Stimulated activated CD4-positive, alpha-beta T cell treated with anti-CD3 and anti-CD28 coated beads, Interleukin-2, amount 100 ng/mL, for 4 hours (primary cell): Measurements from ENCODE around the gene EFCAB13.

Source experiments
- DNase-seq: peaks from one replicate; pipeline ENCODE4 v3.0.0-alpha.2; 2020; ENCODE audit warnings: low read depth

Gene EFCAB13, protein sequence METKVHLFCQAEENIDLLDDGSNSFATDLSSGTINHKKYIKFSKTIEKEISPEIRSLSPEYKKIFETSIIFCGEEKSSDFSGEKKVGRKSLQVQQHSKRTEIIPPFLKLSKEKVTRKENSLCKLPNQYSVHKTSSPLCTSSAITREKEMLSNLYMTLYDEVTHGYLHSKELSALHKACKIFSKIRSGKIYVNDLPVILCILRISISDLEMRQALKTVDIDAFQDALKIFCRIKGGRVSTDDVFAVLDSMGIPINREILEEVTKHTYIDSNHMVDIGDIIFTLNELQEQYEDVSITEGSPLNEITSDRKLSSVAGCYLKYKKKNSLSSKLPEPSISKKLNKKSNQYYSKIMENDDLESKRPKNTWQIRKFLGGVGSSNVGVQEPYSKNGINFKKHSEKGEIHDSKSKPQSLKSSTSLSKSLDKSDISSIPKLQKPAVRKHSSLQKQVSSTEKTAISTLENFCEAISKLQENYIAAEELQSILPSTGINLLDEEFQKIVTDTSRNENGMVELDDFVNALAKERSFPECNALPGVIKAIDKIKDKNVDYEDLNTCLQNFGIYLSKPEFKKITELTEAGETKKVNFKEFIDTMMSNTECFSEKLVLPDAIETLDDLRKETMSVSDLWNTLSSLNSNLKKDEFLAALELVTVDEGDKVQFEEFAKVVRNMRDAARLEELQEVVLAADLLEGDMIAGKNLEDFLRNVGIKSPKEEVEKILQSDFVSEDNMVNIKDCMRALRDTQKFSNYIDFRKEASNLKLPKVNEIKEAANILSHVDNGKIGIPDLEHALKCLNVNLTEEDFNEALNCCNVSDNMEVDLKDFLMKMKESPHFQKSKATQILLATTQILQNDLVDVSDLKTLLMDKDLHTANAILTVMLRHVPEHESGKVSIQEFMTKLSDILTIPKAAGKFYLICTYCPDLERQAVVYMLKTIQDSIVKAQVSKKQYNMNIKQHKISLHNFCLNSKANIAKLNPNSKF

DNA sequence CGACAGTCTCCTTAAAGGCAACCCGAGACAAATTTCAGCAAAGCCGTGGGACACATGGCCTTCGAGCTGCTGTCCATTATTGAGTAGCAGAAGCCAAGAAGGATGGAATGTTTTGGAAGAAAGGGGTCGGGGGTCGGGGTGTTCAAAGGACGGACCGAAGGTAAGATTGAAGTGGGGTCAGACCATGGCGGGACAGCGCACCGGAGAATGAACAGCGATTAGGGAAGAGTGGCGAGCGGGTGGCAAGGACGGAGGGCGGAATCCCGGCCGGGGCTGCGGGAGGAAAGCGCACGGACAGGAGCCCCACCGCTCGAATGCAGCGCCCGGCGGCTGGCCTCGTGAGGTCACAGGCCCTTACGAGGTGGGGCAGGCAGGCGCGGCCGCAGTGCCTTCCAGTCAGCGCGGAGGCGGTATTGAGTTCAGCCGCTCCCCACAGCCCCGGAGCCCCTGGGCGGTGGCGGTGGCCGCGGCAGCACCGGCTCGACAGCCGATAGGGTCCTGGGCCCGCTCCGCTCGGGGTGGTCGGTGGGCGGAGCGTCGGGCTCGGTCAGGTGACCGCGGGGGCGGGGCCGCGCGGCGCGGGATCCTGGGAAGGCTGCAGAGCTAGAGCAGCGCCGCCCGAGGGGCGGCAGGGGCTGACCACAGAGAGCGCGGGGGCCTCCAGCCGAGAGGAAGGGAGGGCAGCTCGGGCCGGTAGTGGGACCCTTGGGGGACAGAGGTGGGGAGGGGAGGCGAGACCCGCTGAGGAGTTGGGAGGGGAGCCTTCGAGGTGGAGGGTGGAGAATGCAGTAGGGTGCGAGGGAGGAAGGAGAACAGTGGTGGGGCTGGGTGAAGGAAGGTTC, at the start of gene EFCAB13:
Gene EFCAB13 (plus strand): TSS at position 574 of the 842 bp plus-strand sequence. CDS start 4,399 bp downstream, outside the sequence.
- peak; percentile 67 for DNase-seq

DNA sequence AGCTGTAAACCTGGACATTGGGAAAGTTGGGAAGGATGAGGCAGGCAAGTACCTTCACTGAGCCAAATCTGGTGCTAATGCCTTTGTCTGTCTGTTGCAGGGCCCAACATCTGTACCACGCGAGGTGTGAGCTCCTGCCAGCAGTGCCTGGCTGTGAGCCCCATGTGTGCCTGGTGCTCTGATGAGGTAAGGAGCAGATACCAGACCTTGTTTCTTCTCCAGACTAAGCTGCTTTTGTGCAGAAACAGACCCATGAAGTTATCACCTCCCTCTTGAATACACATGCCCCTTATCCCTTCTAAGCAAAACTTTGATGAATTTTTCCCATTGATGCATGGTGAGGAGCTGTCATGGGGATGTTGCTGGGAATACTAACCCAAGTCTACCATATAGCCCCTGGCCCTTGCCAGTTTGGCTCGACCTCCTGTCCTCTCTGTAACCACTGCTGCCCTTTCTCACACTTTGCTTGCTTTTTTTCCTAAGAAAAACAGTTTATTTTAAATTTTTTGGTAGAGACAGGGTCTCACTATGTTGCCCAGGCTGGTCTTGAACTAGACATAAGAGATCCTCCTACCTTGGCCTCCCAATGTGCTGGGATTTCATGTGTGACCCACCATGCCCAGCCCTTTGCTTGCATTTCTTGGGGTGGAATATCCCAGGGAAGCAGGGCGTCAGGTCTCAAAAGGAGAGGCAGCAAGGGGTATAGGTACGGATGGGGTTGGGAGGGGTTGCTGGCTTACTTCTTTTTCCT, 49.3 kb upstream of the EFCAB13 start:
- DNase-seq, result no peak

DNA sequence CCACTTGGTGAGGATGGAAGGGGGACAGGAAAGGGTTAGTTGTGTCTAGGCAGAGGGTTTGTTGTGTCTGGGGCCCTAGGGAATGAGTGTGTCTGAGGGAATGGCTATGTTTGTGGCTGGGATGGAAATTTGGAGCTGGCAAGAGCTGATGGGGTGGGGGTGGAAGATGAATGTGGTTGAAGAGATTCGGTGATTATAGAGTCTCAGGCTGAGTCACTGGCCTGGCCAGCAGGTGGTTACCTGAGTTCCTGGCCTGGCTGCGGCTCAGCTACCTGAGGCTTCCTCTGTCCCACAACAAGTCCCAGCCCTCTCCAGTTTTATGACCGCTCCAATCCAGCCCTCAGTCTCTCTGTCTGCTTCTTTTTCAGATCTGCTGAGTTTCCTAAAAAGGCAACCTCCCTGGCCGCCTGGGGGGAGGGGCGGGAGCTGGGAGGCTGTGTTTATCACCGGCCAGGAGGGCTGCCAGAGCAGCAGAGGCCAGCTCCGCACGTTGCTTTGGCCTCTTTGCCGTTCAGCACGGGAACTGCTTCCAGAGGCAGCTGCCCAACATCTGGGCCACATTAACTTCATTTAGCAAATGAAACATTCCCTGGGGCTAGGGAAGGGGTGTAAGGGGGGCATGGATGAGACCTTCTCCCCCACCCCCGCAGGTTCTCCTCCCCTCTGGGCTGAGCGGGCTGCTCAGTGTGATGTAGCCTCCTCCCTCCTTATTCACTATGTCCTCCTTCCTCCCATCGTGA, 48.3 kb upstream of the EFCAB13 start:
- no peak for DNase-seq

DNA sequence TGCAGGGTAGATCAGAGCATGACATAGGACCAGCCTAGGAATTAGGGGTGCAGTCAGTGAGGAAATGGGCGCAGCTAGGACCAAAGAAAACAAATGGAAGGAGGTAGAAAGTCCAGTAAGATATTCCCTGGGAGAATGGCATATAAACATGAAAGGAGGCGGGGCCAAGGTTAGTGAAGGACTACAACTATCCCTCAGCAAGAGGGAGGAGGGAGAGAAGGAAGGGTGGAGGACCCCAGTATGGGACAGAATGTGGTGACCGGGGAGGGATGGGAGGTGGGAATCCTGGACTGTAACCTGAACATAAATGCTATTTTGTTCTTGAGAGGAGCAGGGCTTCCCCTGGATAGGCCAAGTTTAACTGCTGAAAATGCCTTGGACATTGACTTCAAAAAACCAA, 47.3 kb upstream of the EFCAB13 start:
- DNase-seq, result no peak

DNA sequence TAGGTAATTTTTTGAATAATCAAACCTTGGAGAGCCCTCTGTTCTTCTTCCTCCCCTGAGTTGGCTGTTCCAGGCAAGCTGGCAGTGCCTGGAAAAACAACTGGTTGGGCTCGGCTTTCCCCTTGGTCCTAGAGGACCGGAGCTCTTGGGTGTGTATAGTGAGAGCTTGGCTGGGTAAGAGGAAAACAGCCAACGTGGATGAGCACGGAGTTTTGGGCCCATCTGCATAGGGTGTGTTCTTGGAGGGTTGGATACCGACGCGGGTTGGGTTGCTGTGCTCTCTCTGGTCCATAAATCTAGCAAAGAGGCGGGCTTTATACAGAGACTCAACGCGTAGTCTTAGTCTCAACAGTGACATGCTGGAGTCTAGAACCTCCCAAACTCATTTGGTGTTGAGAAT, 46.9 kb upstream of the EFCAB13 start:
- DNase-seq, result no peak

DNA sequence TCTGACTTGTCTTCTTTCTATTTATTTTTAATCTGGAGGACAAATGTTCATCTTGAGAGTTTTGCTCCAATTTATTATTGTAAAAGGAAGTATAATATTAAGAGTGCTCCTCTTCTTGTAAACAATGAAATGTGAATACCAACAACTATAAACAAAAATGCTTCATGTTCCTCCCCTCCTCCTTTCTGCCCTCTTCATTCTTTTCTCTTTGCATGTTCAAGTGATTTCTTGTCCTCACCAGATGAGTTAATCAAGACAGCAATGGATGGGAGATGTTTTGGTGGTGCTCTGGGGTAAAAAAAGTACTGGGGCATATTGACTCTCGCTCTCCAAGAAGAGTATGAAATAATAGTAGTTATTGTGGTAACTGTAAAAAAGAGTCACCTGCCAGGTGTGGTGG, 45.8 kb upstream of the EFCAB13 start:
- no peak for DNase-seq

DNA sequence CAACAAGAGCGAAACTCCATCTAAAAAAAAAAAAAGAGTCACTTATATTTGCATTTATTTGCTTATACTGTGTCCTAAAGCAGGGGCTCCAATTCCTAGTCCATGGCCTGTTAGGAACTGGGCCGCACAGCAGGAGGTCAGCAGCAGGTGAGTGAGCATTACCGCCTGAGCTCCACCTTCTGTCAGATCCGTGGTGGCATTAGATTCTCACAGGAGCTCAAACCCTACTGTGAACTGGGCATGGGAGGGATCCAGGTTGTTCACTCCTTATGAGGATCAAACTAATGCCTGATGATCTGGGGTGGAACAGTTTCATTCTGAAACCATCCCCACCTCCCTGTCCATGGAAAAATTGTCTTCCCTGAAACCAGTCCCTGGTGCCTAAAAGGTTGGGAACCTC, 45.2 kb upstream of the EFCAB13 start:
- no peak for DNase-seq

DNA sequence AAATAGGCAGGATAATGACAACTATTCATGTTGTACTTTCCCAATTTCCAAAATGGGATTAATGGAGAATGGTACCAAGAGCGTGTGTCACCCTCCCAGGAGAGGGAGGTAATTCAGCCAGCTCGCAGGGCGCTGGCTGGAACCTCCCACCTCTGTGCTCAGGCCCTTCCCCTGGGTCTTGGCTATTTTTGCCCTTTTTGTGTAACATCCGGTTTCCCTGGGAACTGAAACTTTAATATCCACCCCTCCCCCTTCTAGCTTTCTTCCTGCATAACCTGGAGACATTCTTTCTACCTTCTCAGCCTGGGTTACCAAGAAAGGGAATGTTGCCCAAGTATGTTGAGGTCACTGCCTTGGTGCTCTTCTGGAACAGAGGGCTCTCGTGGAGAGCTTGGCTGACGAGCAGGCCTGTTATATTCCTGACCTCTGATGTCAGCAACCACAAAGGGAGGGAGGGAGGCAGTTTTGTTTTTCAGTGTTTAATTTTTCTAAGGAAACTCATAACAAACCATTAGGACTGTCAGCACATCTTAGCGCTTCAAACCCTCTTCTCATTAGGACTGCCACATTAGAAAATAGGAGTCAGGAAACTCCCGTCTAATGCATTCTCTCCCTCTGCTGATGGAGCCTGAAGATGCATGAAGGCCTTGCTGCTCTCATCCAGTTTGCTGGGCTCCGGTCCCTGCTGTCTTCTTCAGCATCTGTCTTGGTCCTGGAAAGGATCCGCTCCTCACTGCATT, 44.5 kb upstream of the EFCAB13 start:
- no peak for DNase-seq

DNA sequence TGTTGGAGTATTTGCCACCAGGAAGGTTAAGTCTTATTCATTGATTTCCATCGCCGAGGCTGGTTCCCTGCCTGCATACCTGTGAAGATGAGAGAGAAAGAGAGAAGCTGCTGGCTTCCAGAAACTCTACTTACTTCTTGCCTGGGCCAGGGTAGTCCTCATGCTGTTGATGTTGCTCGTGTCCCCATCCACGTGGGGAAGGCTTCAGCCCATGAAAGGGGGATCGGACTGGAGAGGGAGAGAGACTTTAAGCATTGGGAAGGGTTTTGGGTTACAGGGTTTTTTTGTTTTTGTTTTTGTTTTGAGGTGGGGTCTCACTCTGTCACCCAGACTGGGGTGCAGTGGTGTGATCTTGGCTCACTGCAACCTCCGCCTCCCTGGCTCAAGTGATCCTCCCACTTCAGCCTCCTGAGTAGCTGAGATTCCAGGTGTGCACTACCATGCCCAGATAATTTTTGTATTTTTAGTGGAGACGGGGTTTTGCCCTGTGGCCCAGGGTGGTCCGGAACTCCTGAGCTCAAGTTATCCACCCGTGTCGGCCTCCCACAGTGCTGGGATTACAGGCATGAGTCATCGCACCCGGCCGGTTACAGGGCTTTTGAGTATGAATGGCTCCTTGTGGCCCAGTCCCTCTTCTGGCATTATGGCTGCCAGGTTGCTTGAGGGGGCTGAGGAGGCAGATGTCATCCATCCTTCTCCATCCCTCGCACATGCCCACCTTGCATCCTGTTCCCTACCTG, 43.5 kb upstream of the EFCAB13 start:
- no peak for DNase-seq

DNA sequence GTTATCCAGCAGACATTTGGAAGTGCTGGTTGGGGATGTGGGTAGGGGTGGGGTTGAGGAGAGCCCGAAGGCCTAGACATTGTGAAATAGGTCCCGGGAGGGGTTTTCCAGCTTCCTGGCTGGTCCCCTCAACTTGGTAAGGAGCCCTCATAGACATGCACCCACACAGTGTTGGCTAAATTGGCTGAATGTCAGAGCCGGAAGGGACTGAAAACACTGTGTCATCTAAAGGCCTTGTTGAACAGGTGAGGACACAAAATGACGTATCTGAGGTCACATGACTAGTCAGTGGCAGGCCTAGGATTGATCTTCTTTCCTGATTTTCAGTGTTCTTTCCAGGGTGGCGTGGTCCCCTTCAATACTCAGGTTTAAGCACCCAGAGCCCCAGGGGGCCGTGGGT, 42.5 kb upstream of the EFCAB13 start:
- no peak for DNase-seq

DNA sequence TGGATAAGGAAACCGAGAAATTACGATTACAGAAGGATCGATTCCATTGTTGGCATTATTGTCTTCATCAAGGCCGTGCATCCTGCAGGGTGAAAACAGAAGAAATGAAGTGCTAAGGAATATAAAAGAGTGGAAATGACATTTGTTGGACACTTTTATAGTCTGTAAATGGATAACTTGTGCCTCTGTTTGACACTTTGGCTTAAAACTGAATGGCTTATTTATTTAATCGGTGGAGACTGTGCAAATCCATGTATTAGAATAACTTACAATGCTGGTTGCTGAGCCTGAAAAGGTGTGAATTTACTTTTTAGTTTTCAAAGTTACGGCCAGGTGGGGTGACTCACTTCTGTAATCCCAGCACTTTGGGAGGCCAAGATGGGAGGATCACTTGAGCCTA, 38.8 kb upstream of the EFCAB13 start:
- no peak for DNase-seq

DNA sequence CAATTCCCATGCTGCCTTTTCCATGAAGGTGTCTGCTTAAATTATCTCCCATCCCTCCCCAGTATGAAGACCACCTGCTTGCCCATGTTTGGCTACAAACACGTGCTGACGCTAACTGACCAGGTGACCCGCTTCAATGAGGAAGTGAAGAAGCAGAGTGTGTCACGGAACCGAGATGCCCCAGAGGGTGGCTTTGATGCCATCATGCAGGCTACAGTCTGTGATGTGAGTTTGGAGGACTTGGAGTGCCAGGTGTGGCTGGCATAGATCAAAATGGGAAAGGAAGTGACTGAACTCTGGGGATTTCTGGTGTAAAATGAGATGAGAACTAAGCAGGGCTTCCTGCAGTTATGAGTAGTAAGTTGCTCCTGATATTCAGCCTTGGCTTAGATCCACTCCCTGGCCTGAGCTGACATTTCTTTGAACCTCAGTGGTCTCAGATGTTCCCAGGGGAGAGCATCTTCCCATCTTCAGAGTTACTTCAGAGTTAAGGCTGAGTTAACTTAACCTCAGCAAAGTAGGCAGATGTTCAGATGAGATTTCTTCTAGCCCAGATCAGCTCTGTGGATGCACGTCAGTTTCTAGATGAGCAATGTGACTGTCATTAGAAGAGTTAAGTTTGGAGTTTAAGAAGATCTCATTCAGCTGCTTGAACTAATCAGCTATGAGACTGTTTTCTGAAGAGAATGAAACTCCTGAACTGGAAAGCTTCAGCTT, 37.4 kb upstream of the EFCAB13 start:
- DNase-seq, result no peak

DNA sequence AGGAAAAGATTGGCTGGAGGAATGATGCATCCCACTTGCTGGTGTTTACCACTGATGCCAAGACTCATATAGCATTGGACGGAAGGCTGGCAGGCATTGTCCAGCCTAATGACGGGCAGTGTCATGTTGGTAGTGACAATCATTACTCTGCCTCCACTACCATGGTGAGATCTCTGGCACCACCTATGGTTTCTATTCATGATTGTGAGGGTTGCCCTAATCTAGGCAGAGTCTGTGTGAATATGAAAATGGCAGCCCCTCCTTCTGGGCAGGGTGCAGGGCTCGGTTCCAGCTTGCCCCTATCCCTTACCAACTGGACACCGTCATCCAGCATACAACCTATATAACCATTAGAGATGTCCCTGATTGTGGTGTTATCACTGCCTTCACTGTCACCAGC, 36.7 kb upstream of the EFCAB13 start:
- DNase-seq, result no peak

DNA sequence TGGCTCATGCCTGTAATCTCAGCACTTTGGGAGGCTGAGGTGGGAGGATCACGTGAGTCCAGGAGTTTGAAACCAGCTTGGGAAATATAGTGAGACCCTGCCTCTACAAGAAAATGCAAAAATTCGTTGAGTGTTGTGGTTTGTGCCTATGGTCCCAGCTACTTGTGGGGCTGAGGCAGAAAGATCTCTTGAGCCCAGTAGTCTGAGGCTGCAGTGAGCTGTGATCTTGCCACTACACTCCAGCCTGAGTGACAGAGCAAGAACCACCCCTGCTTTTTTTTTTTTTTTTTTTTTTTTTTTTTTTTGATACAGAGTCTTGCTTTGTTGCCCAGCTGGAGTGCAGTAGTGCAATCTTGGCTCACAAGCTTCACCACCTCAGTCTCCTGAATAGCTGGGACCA, 36.1 kb upstream of the EFCAB13 start:
- no peak for DNase-seq

DNA sequence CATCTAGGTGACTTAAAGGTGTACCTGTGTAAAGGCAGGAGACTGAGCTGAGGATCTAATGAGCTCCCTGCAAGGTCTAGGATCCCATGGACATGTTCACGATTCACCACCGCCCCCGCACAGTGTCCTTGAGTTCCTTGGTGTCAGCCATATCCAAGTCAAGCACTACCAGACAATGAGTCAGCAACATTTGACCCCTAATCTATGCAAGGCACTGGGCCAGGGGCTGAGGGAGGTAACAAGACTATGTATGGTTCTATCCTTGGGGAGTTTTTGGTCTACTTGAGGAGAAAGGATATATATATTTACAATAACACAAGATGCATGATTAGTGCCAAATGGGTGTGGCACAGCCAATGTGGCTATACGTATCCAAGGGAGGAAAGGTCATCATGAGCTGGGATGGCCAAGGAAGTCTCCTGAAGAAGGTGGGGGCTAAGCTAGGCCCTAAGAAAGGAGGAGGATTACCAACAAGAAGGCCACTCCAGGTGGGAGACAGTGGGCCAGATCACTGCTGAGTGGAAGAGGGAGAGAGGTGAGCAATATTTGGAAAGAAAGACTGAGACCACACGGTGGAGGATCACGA, 35.1 kb upstream of the EFCAB13 start:
- DNase-seq, result no peak

DNA sequence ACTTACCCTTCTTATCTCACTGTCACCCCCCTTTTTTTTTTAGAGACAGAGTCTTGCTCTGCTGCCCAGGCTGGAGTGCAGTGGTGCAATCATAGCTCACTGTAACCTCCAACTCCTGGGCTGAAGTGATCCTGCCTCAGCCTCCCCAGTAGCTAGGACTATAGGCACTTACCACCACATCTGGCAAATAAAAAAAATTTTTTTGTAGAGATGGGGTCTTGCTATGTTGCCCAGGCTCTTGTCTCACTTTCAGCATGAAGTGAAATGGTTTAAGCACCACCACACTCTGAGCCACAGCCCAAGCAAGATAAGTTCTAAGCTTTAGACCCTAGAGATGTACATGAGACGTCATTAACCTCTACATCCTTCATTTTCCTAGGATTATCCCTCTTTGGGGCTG, 34.5 kb upstream of the EFCAB13 start:
- DNase-seq, result no peak

DNA sequence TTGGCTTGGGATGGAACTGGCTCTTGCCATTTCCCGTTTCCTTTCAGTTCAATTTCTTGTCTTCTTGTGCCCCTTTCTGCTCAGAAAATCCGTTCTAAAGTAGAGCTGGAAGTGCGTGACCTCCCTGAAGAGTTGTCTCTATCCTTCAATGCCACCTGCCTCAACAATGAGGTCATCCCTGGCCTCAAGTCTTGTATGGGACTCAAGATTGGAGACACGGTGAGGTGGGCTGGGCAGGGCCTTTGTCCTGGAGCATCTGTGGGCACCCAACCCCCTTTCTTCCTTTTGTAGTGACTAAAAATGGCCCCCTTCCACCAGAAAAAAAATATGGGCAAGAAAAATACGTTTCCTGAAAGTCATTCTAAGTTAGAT, 32.9 kb upstream of the EFCAB13 start:
- no peak for DNase-seq

DNA sequence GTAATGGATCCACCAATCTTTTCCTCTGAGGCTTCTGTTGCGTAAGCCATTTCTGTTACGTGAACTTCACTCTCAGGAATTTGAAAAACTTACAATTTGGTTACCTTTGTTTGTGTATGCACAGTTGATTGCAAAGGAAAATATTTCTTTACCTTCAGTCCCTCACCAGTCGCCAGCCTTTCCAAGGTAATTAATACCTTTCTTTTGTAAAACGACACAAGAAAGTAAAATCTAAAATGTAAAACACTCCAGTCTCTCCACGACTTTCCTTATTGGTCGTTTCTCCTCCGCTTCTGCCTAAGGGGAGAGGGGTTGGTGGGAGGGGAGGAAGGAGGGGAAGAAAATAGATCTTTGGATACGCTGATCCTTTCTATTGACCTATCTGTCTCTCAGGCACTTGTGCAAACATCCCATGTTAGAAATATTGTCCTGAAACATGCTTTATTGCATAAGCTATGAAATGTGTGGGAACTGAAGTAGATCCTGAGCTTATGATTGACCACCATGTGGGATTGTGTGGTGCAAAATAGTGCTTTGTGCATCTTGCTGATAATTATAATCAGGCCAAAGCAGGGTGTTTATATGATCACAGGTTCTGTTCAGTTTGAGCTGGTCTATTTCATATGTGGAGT, 32.4 kb upstream of the EFCAB13 start:
- DNase-seq, result no peak
